Stimulated activated naive CD4-positive, alpha-beta T cell treated with Interleukin-2 at 50 U/mL for 16 hours (primary cell): ENCODE measurements around the gene LRG1.

Experiments used
- DNase-seq: peaks from one replicate; lab custom pipeline; 2025; lab: John Stamatoyannopoulos, UW

Gene LRG1

DNA sequence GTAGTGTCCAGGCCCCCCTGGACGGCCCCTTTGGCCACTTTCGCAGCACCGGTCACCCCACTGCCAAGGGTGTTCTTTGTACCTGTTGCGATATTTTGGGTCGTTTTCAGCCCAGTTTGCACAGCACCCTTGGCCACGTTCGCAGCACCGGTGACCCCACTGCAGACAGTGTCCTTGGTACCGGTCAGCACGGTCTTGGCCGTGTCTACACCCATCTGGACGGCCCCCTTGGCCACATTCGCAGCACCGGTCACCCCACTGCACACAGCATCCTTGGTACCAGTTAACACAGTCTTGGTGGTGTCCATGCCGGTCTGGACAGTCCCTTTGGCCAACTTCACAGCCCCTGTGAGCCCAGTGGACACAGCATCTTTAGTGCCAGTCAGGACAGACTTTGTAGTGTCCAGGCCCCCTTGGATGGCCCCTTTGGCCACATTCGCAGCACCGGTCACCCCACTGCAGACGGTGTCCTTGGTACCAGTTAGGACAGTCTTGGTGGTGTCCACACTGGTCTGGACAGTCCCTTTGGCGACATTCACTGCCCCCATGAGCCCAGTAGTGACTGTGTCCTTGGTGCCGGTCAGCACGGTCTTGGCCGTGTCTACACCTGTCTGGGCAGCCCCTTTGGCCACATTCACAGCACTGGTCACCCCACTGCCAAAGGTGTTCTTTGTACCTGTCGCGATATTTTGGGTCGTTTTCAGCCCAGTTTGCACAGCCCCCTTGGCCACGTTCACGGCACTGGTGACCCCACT, 28.4 kb downstream of the LRG1 start:
- DNase-seq, result no peak

DNA sequence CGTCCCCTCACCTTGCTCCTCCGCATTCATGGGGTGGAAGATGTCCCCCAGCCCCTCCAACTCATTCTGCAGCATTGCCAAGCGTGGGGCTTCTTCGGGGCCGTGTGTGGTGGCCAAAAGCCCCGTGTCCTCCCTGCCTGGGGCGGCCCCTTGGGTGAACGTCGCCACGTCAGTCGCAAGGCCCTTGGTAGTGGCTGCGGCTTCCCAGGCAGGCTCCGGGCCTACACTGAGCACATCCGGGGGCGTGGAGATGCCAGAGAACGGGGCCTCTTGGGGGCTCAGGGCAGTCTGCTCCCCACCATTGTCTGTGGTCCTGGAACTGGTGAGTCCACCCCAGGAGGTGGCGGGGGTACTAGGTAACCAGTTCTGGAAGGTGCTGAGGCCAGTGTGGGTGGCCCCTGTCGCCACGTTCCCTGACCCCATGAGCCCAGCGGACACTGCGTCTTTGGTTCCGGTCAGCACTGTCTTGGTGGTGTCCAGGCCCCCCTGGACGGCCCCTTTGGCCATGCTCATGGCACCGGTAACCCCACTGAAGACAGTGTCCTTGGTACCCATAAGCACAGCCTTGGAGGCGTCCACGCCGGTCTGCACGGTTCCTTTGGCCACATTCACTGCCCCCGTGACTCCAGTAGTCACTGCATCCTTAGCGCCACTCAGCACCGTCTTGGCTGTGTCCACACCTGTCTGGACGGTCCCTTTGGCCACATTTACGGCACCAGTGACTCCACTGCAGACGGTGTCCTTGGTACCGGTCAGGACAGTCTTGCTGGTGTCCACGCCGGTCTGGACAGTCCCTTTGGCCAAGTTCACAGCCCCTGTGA, 29.2 kb downstream of the LRG1 start:
- no peak for DNase-seq

DNA sequence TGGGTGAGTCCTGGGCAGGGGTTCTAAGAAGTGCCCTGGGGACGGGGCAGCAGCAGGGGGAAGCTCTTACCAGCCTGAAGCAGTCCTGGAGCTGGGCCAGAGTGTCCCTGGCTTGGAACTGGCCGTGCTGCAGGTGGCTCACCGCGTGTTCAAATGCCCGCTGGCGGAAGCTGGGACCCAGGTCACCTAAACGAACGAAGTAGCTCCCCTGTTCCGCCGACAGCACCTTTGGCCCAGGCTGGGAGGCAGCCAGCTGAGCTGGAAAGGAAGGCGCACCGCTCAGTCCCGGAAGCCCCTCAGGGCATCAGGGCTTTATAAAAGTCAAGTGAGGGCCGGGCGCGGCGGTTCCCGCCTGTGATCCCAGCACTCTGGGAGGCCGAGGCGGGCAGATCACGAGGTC, 31.1 kb downstream of the LRG1 start:
- no peak for DNase-seq

DNA sequence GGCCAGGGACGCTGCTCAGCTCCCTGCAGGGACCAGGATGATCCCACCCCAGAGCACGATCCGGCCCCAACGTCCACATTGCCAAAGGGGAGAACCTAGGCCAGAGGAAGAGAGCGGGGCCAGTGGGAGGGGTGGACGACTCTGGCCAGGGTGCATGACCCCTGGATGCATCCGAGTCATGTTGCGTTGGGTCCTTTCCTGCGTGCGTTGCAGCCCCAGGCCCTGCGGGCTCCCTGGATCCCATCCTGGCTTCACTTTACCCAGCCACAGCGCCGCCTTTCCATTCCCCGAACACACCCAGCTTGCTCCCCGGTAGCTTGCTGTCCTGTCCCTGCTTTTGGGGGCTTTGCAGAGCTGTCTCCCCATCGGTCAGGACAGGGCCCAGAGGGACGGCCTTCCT, 32.0 kb downstream of the LRG1 start:
- no peak for DNase-seq

DNA sequence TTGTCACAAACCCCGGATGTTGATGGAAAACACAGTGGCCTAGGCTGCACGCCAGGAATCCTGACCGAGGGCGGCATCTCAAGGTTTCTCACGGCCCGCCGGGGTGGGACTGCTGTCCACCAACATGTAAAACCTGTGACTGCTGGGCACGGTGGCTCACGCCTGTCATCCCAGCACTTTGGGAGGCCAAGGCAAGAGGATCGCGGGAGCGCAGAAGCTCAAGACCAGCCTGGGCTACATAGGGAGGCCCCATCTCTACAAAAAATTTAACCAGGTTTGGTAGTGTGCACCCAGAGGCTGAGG, 32.7 kb downstream of the LRG1 start:
- DNase-seq, result no peak

DNA sequence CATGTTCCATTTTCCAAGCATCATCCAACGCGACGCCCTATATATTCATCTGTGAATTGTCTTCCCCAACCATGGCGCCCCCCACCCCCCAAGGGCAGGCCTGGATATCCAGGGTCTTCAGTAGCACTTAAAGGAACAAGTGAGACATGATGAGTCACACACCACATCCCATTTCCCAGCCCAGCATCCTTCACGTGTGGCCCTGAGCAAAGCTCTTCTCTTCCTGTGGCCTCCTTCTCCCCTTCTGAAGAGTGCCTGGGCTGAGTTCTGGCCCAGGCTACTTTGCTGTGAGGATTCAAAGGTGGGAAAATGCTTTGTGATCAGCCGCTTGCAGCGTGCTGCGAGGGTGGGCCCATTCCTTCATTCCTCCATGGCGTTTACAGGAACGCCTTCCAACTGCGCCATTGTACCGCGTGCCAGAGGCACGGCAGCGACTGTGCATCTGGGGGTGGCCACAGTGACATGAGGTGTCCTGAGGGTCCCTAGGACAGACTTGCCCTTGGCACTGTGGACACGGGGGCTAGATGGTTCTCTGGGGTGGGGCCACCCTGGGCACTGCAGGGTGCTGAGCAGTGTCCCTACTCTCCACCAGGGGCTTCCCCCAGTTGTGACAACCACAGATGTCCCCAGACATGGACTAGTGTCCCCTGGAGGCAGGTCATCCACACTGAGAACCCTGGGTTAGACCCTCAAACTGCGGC, 33.2 kb downstream of the LRG1 start:
- no peak for DNase-seq

DNA sequence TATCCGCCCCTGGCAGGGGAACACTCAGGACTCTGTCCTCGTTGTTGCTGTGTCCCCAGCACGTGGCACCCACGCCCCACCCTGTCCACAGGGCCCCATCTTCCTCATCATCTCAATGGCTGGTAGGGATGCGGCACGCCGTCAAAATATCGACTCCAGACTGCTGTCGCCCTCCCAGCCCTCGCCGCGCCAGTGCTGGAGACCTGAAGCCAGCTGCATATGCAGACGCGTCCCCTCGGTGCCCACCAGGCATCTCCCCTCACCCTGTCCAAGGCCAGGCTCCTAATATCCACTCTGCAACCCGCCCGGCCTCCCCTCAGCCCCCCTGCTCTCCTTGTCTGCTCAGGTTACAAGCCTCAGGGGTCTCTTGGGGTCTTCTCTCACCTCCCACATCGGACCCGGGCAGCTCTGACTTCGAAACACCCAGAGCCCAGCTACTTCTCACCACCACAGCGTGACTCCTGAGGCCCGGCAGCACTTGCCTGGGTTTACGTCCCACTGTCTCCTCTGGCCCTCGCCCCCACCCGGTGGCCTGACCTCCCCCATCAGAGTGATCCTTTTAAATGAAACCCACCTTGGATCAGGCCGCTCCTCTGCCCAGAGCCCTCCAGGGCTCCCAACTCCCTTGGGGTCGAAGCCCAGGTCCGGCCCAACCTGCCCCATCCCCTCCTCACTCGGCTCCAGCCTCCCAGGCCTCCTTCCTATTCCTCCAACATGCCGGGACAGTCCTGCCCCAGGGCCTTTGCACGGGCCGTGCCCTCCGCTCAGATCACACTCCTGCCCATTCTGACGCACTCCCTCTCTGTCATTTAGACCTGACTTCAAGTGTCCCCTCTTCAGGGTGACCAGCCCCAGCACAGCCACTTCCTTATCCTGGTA, 34.0 kb downstream of the LRG1 start:
- no peak for DNase-seq

DNA sequence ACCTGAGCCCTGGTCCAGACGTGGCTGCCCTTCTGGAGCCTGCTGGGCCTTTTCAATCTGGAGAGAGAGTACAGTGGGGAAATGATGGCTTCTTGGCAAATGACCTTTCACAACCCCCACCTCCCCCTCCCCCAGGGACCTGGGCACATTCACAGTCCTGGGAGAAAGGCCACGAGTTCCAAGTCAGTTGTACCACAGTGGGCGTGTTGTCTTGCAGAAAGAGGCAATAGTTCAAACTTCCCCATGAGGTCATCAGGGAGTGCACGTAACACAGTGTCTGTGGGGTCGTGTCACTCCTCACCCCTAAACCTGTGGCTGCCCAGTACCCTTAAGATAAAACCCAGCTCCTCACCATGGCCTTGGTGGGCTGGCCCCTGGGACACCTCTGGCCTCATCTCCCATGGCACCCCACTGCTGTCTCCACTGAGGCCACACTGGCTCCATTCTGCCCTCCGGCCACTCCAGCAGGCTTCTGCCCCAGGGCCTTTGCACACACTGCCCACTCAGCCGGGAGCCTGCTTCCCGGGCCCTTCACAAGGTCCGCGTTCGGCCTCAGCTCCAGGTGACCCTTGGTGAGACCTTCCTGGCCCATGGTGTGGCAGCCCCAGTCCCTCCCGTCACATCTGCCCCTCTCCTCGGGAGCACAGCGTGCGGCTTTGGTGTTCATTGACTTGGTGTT, 34.8 kb downstream of the LRG1 start:
- no peak for DNase-seq

DNA sequence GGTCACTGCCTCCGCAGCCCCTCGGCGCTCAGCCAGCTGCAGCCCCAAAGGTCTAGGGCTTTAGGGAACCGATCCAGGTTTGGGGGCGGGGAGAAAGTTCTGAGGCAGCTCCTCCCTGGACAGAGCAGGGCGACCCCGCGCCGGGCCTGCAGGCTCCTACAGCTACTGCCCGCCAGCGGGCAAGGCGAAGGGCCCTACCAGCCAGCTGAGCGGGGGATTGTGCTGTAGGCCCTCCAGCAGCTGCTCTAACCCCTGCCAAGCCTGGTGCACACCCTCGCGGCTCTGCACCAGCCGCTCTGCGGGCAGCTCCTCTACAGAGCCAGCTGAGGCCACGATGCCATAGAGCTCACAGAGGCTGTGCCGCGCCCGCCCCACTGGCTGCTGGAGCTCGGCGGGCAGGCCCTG, 35.5 kb downstream of the LRG1 start:
- no peak for DNase-seq

DNA sequence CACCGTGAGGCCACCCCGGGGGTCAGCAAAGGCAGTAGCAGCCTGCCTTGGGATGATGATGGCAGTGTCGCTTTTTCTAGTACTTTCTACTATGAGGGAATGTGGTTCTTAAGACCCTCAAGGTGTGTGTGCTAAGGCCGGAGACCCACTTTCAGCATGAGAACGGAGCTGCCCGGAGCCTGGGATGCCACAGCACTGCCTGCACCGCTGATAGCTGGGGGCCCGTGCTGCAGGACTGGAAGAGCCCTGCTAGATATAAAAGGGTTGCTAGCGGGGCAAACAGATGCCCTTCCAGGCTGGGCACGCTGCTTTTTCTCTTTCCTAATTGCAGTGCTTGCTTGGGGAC, 36.0 kb downstream of the LRG1 start:
- no peak for DNase-seq

DNA sequence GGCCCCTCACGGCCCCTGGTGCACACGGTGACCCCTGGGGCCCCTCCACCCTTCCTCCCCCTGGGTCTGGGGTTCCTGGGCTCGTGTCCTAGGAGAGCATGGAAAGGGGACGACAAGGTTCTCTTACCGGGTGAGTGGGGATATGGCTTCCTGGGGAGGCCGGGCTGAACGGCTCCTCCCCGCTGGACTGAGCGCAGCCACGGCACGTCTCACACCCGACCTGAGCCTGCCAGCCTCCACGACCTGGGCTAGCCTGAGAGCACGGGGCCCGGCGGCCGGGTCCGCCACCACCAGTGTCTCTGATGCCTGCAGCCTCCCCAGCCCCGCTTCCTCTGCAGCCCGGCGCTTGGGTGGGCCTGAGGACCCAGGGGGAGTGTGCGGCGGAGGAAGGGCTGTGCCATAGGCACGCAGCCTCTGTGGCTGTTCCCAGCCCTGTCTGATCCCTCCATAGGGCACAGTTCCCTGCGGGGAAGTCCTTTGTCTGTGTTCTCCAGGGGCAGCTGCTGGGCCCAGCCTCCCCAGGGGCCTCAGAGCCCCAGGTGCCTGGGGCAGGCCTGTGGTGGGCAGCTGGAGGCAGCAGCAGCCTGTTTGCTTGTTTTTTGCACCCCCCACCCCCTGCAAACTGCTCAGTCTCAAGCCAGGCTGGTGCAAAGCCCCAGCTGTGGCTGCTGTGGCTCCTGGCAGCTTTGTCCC, 36.6 kb downstream of the LRG1 start:
- DNase-seq, result no peak

DNA sequence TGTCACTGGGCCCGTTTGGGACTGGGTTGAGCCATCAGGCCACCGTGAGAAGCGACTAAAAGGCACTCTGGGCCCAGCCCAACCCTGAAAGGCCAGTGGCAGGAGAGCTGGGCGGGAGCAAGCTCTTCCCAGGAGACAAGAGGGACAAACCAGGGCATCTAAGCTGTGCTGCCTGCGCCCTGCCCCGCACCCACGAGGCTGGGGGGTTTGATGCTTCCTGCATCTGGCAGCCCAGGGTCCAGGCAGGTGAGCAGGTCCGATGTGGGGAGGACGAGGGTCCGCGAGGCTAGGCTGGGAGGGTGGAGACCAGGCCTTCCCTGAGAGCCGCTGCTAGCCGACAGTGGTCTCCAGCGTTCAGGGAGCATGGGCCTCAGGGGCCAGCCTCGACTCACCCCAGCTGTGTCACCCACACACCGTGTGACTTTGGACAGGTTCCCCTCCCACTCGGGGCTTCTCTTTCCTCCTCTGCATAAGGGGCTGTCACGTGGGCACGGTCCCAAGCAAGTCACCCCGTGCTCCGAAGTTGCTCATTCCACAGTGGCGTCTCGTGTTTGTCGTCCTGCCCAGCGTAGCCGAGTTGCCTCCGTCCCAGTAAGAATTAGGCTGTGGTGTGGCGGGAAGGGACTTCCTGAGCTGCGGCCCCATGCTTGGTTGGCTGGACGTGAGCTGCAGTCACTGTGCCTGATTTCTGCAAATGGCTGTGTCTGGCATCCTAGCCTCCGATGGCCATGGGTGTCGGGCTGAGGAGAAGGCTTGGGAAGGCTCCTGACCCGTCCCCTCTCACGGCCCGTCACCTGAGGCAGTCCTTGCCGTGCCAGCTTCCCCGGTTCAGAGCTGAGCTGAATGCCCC, 37.3 kb downstream of the LRG1 start:
- no peak for DNase-seq

DNA sequence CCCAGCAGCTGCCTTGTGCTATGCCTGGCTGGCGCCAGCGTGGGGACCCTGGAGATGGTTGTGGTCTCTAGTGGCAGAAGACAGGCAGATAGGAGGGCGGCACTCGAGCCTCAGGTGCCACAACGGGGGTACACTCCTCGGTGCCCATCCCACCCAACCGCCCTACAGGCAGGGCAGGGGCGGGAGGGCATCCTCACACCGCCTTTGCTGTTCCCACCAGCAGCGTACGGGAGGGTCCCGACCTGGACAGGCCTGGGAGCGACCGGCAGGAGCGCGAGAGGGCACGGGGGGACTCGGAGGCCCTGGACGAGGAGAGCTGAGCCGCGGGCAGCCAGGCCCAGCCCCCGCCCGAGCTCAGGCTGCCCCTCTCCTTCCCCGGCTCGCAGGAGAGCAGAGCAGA, 38.1 kb downstream of the LRG1 start:
- DNase-seq, result no peak

DNA sequence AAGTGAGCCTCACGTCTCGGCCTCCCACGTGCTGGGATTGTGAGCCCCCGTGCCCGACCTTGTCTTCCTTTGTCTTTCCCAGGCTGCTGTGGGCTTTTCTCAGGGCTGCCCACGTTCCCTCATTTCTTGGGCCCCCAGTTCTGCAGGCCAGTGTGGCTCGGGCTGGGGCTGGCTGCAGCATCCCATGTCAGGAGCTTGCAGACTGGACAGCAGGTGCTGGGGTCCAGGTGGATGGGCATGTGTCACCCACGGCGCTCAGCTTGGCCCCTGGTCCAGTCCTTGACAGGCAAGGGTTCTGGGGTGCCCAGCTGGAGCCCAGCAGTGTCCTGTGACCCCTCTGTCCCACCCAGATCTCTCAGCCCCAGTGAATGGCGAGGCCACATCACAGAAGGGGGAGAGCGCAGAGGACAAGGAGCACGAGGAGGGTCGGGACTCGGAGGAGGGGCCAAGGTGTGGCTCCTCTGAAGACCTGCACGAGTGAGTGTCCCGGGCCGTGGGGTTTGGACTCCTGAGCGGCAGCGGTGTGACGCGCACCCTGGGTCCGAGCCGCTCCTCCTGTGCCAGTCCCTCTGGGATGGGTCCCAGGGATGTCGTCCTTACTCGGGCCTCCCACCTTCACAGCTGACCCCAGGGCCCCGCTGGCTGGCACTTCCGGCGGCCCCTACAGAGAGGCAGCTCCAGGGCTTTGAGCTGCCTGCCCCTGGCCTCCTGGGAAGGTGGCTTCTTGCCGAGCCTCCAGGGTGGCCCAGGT, 38.8 kb downstream of the LRG1 start:
- no peak for DNase-seq

DNA sequence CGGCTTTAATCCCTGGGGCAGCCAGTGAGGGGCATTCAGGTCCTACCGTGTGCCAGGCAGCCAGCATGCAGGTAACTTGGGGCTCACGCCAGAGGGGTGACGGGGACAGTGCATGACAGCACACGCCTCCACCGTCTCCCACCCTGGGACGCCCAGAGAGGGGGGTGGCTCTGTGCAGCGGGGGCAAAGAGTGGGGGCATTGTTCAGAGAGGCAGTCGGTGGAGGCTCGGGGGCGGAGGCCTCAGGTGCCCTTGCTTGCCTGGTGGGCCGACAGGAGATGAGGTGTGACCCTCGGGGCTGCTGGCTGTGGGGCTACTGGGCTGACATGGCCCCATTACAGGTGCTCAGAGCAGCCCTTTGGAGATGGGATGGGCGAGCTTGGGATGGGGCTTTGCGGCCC, 40.0 kb downstream of the LRG1 start:
- no peak for DNase-seq

DNA sequence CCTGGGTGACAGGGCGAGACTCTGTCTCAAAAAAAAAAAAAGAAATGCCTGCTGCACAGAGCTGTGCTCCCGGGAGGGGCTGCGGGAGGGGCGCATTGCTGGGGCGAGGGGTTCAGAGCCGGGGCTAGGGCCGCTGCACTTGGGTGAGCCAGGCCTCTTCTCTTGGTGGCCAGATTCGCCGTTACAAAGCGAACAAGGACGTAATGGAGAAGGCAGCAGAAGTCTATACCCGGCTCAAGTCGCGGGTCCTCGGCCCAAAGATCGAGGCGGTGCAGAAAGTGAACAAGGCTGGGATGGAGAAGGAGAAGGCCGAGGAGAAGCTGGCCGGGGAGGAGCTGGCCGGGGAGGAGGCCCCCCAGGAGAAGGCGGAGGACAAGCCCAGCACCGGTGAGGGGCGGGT, 40.5 kb downstream of the LRG1 start:
- DNase-seq, result no peak

DNA sequence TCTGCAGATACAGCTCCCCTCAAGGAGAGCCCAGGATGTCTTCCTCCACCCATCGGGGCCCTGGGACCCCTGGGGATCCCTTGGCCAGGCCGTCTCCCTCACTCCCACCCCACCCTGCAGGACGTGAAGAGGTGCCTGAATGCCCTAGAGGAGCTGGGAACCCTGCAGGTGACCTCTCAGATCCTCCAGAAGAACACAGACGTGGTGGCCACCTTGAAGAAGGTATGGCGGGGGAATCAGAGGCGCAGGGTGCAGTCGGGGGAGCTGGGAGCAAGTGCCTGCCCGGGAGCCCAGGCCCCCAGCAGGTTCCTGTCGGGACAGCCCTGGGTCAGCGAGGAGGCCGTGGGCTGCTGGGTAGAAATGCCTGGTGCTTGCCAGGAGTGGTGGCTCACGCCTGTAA, 41.1 kb downstream of the LRG1 start:
- no peak for DNase-seq

DNA sequence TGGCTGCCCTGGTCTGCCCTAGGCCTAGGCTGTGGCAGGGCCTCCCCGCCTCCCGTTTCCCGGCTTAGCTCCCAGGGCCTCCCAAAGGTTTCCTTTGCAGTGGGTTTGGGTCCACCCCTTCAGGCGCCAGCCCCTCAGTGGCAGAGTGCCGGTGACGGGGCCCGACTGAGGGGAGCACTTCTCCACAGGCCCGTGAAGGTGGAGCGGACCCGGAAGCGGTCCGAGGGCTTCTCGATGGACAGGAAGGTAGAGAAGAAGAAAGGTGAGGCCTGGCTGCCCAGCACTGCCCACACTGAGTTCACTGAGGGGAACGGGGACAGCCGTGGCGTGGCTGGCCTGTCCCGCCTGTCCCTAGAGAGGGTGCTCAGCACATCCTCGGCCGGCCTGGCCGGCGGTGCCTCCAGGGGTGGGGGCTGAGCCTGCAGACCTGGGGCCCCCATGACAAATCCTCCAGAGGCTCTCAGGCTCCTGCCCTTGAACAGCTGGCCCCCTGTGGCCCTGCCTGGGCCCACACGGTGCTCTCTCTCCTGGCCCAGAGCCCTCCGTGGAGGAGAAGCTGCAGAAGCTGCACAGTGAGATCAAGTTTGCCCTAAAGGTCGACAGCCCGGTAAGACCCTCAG, 42.0 kb downstream of the LRG1 start:
- no peak for DNase-seq

DNA sequence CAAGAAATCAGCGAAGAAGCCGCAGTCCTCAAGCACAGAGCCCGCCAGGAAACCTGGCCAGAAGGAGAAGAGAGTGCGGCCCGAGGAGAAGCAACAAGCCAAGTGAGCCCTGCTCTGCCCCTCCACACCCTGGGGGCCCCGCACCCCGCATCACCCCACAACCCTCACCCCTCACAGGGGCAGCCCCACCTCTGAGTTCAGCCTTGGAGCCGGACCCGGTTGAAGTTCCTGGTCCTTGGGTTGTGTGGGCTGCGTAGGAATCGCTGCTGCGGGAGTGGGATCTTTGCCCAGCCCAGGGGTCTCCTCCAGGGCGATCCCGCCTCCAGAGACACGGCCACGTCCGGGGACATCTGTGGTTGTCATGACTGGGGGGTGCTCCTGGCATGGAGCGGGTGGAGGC, 43.5 kb downstream of the LRG1 start:
- no peak for DNase-seq
